Smooth muscle cell (in vitro differentiated cells): ENCODE measurements around the gene PKHD1. TPM values are rescaled to one million over a fixed set of nuclear protein-coding genes. Genes with fewer than 3 reads are reported as not detected.

Experiments used
- DNase-seq: peaks from one replicate; lab custom pipeline; 2025; ENCODE audit not compliant: unreplicated experiment; lab: John Stamatoyannopoulos, UW
- H2AFZ ChIP-seq: fragments of 200-600 bp; sonication (generic); 2 replicates; pipeline ENCODE4 v1.6.0; 2016; ENCODE audit warnings: antibody characterized with exemption, low read depth, mild to moderate bottlenecking
- H3F3A ChIP-seq: fragments of 200-600 bp; sonication (generic); 2 replicates; pipeline ENCODE4 v1.6.0; 2017; ENCODE audit warnings: antibody characterized with exemption, low read depth
- H3K27ac ChIP-seq: fragments of 200-600 bp; sonication (generic); 2 replicates; pipeline ENCODE4 v1.5.1; 2016; ENCODE audit warnings: low read depth, mild to moderate bottlenecking
- H3K27me3 ChIP-seq: fragments of 200-600 bp; sonication (generic); 2 replicates; pipeline ENCODE4 v1.6.1; 2016; ENCODE audit warnings: low read depth, mild to moderate bottlenecking
- H3K36me3 ChIP-seq: fragments of 200-600 bp; sonication (generic); 2 replicates; pipeline ENCODE4 v1.5.1; 2016; ENCODE audit warnings: low read depth
- H3K4me1 ChIP-seq: fragments of 200-600 bp; sonication (generic); 2 replicates; pipeline ENCODE4 v1.5.1; 2016; ENCODE audit warnings: low read depth
- H3K4me2 ChIP-seq: fragments of 200-600 bp; sonication (generic); 2 replicates; pipeline ENCODE4 v1.6.0; 2016; ENCODE audit warnings: mild to moderate bottlenecking
- H3K4me3 ChIP-seq: fragments of 200-600 bp; sonication (generic); 2 replicates; pipeline ENCODE4 v1.5.1; 2016; ENCODE audit warnings: mild to moderate bottlenecking
- H3K79me2 ChIP-seq: fragments of 200-600 bp; sonication (generic); 2 replicates; pipeline ENCODE4 v1.6.0; 2016; ENCODE audit warnings: low read depth, mild to moderate bottlenecking
- H3K9ac ChIP-seq: fragments of 200-600 bp; sonication (generic); 2 replicates; pipeline ENCODE4 v1.6.0; 2016; ENCODE audit warnings: low read depth
- H3K9me3 ChIP-seq: fragments of 200-600 bp; sonication (generic); replicated peaks from 2 replicates; pipeline ENCODE4 v1.5.1; 2016; ENCODE audit warnings: low read depth
- H4K20me1 ChIP-seq: fragments of 200-600 bp; sonication (generic); 2 replicates; pipeline ENCODE4 v1.6.0; 2016; ENCODE audit warnings: low read depth
- CTCF ChIP-seq: fragments of 200-600 bp; sonication (generic); IDR thresholded peaks from 2 replicates; pipeline ENCODE4 v1.5.1; 2017; ENCODE audit warnings: borderline replicate concordance, mild to moderate bottlenecking, antibody characterized with exemption; ENCODE audit not compliant: insufficient read depth, poor library complexity, severe bottlenecking
- WGBS: methylation state at CpG from one replicate; pipeline ENCODE4 v1.1.7; 2016; ENCODE audit warnings: low lambda C conversion rate; 5-methylcytosine and 5-hydroxymethylcytosine counted together
- polyA plus RNA-seq: library from polyadenylated mRNA; unstranded; fragments of >200 nt; fragmentation: Nextera tagmentation; extraction: Ambion mirVana; gene quantifications from 2 replicates; pipeline ENCODE4 v1.2.1, GENCODE V29; 2016
- total RNA-seq: library from RNA; depleted of rRNA; stranded (reverse); fragments of >200 nt; gene quantifications from 2 replicates; pipeline ENCODE4 v1.2.3, GENCODE V29; 2014

The PKHD1 gene
- total and polyA plus RNA-seq, 2 experiments from 2014 or later: not detected

GRCh38 chr6:51830666-51831065, 256.7 kb downstream of the PKHD1 start:
- no peaks in the 10 kb centered on the region for H3K27me3 ChIP-seq
- WGBS: 32% methylated on average over 1 of the region's 1 CpG
- no peaks in the 10 kb centered on the region for H3K79me2 ChIP-seq
- H2AFZ ChIP-seq: no peak overlapping the region
- no peaks in the 10 kb centered on the region for H4K20me1 ChIP-seq
- no peak for DNase-seq
- no peak overlapping the region for H3K4me3 ChIP-seq
- H3K4me2 ChIP-seq: no peak overlapping the region
- no peaks in the 10 kb centered on the region for H3K36me3 ChIP-seq
- H3K9ac ChIP-seq: no peak overlapping the region
- no peaks in the 10 kb centered on the region for H3K9me3 ChIP-seq
- no peak for TF ChIP-seq CTCF
- H3K27ac ChIP-seq: no peak overlapping the region
- H3K4me1 ChIP-seq: no peaks in the 10 kb centered on the region
- H3F3A ChIP-seq: no peaks in the 10 kb centered on the region

- 75% methylated on average over 1 of the region's 1 CpG for WGBS
- no peaks in the 10 kb centered on the region for H3K27me3 ChIP-seq
- no peak for DNase-seq
Observed at GRCh38 chr6:51827580-51827979, 259.8 kb downstream of the PKHD1 start.

GRCh38 chr6:51824940-51825339, 262.5 kb downstream of the PKHD1 start:
- Histone ChIP-seq H3K4me3 (no peak overlapping the region), H3K4me2 (no peak overlapping the region), H4K20me1 (no peaks in the 10 kb centered on the region), H3K79me2 (no peaks in the 10 kb centered on the region), H3K27ac (no peak overlapping the region), H3K27me3 (no peaks in the 10 kb centered on the region), H3F3A (no peaks in the 10 kb centered on the region), H3K9me3 (no peaks in the 10 kb centered on the region), H3K4me1 (no peaks in the 10 kb centered on the region), H2AFZ (no peak overlapping the region), H3K36me3 (no peaks in the 10 kb centered on the region), H3K9ac (no peak overlapping the region)
- no peak for DNase-seq
- no peak for TF ChIP-seq CTCF

More at GRCh38 chr6:51827580-51827979, 259.8 kb downstream of the PKHD1 start:
- TF ChIP-seq CTCF: no peak
- H3K4me1 ChIP-seq: no peaks in the 10 kb centered on the region
- no peaks in the 10 kb centered on the region for H4K20me1 ChIP-seq
- no peaks in the 10 kb centered on the region for H3K9me3 ChIP-seq
- no peaks in the 10 kb centered on the region for H3K79me2 ChIP-seq
- H3K27ac ChIP-seq: no peak overlapping the region
- no peaks in the 10 kb centered on the region for H3F3A ChIP-seq
- H3K9ac ChIP-seq: no peak overlapping the region
- no peak overlapping the region for H3K4me2 ChIP-seq
- H3K4me3 ChIP-seq: no peak overlapping the region
- no peak overlapping the region for H2AFZ ChIP-seq
- H3K36me3 ChIP-seq: no peaks in the 10 kb centered on the region

GRCh38 chr6:51820555-51820954, 266.9 kb downstream of the PKHD1 start:
- Histone ChIP-seq H2AFZ (no peak overlapping the region), H4K20me1 (no peaks in the 10 kb centered on the region), H3K79me2 (no peaks in the 10 kb centered on the region), H3K9me3 (no peaks in the 10 kb centered on the region), H3K4me1 (no peaks in the 10 kb centered on the region), H3K9ac (no peak overlapping the region), H3K27ac (no peak overlapping the region), H3K27me3 (no peaks in the 10 kb centered on the region), H3K4me2 (no peak overlapping the region), H3F3A (no peaks in the 10 kb centered on the region), H3K4me3 (no peak overlapping the region), H3K36me3 (no peaks in the 10 kb centered on the region)
- no peak for DNase-seq
- no peak for TF ChIP-seq CTCF
